H9 (cell line): ENCODE measurements around the gene BACH1. TPM values are rescaled to one million over a fixed set of nuclear protein-coding genes. Genes with fewer than 3 reads are reported as not detected.

ENCODE experiments used
- DNase-seq: peaks from one replicate; pipeline ENCODE4 v3.0.0-alpha.2; 2017
- H2AFZ ChIP-seq: one replicate; pipeline ENCODE4 v1.6.1; 2013; ENCODE audit warnings: mild to moderate bottlenecking, low read length, control low read depth, moderate library complexity
- H2AK5ac ChIP-seq: 2 replicates; pipeline ENCODE4 v1.6.1; 2013; ENCODE audit warnings: low read length, control low read depth, mixed read lengths; ENCODE audit not compliant: insufficient read length
- H2BK120ac ChIP-seq: one replicate; pipeline ENCODE4 v1.6.1; 2013; ENCODE audit warnings: low read depth, mild to moderate bottlenecking, low read length, control low read depth, inconsistent platforms; ENCODE audit not compliant: poor library complexity, severe bottlenecking
- H2BK12ac ChIP-seq: 2 replicates; pipeline ENCODE4 v1.6.1; 2013; ENCODE audit warnings: low read length, control low read depth, mixed read lengths, low read depth; ENCODE audit not compliant: insufficient read length
- H2BK15ac ChIP-seq: 2 replicates; pipeline ENCODE4 v1.6.1; 2013; ENCODE audit warnings: low read depth, low read length, control low read depth
- H2BK20ac ChIP-seq: one replicate; pipeline ENCODE4 v1.6.1; 2013; ENCODE audit warnings: low read depth, mild to moderate bottlenecking, low read length, control low read depth, inconsistent platforms; ENCODE audit not compliant: poor library complexity, severe bottlenecking
- H2BK5ac ChIP-seq: 2 replicates; pipeline ENCODE4 v1.6.1; 2013; ENCODE audit warnings: low read length, control low read depth, mixed read lengths; ENCODE audit not compliant: insufficient read length
- H3K14ac ChIP-seq: 2 replicates; pipeline ENCODE4 v1.6.1; 2013; ENCODE audit warnings: low read length, control low read depth; ENCODE audit not compliant: insufficient read depth
- H3K18ac ChIP-seq: 2 replicates; pipeline ENCODE4 v1.6.1; 2013; ENCODE audit warnings: low read depth, mild to moderate bottlenecking, mixed read lengths, low read length, control low read depth; ENCODE audit not compliant: insufficient read length
- H3K23ac ChIP-seq: 2 replicates; pipeline ENCODE4 v1.6.1; 2013; ENCODE audit warnings: low read length, control low read depth, mixed read lengths, low read depth; ENCODE audit not compliant: insufficient read length
- H3K23me2 ChIP-seq: 2 replicates; pipeline ENCODE4 v1.6.1; 2013; ENCODE audit warnings: low read depth, mild to moderate bottlenecking, mixed read lengths, low read length, control low read depth; ENCODE audit not compliant: insufficient read length, poor library complexity, severe bottlenecking
- H3K27ac ChIP-seq: 2 replicates; pipeline ENCODE4 v1.5.1; 2013; ENCODE audit warnings: low read length, control low read depth, mixed read lengths, low read depth; ENCODE audit not compliant: insufficient read length
- H3K27me3 ChIP-seq: 2 replicates; pipeline ENCODE4 v1.6.1; 2013; ENCODE audit warnings: low read length, control low read depth, inconsistent platforms; ENCODE audit not compliant: insufficient read depth
- H3K4ac ChIP-seq: 2 replicates; pipeline ENCODE4 v1.6.1; 2013; ENCODE audit warnings: low read depth, mild to moderate bottlenecking, control low read depth, inconsistent platforms, low read length, moderate library complexity
- H3K4me1 ChIP-seq: 2 replicates; pipeline ENCODE4 v1.6.1; 2013; ENCODE audit warnings: low read length, control low read depth, inconsistent platforms; ENCODE audit not compliant: insufficient read depth
- H3K4me2 ChIP-seq: 2 replicates; pipeline ENCODE4 v1.6.1; 2013; ENCODE audit warnings: low read length, control low read depth, mixed read lengths; ENCODE audit not compliant: insufficient read length, insufficient read depth
- H3K56ac ChIP-seq: 2 replicates; pipeline ENCODE4 v1.6.1; 2013; ENCODE audit warnings: low read depth, mild to moderate bottlenecking, mixed read lengths, low read length, control low read depth; ENCODE audit not compliant: insufficient read length
- H3K79me1 ChIP-seq: 2 replicates; pipeline ENCODE4 v1.6.1; 2013; ENCODE audit warnings: low read depth, mild to moderate bottlenecking, moderate library complexity, low read length, control low read depth, inconsistent platforms; ENCODE audit not compliant: insufficient read depth, poor library complexity, severe bottlenecking
- H3K79me2 ChIP-seq: 2 replicates; pipeline ENCODE4 v1.6.1; 2013; ENCODE audit warnings: low read length, control low read depth, inconsistent platforms; ENCODE audit not compliant: insufficient read depth
- H3K9ac ChIP-seq: 2 replicates; pipeline ENCODE4 v1.6.1; 2013; ENCODE audit warnings: low read length, control low read depth, mixed read lengths; ENCODE audit not compliant: insufficient read length; ENCODE audit errors: extremely low read depth
- H3K9me3 ChIP-seq: one replicate; pipeline ENCODE4 v1.6.1; 2013; ENCODE audit warnings: low read depth, low read length, inconsistent platforms; ENCODE audit not compliant: control insufficient read depth
- H3T11ph ChIP-seq: one replicate; pipeline ENCODE4 v1.6.1; 2013; ENCODE audit warnings: mild to moderate bottlenecking, low read length, control low read depth, inconsistent platforms
- H4K20me1 ChIP-seq: one replicate; pipeline ENCODE4 v1.6.1; 2013; ENCODE audit not compliant: control insufficient read depth, insufficient read length, insufficient read depth
- H4K5ac ChIP-seq: 2 replicates; pipeline ENCODE4 v1.6.1; 2013; ENCODE audit warnings: low read depth, mild to moderate bottlenecking, mixed read lengths, low read length, control low read depth; ENCODE audit not compliant: insufficient read length
- H4K8ac ChIP-seq: replicated peaks from 2 replicates; pipeline ENCODE4 v1.6.1; 2013; ENCODE audit warnings: low read length, control low read depth, mixed read lengths, low read depth; ENCODE audit not compliant: insufficient read length
- H4K91ac ChIP-seq: 2 replicates; pipeline ENCODE4 v1.6.1; 2013; ENCODE audit warnings: low read depth, mild to moderate bottlenecking, moderate library complexity, mixed read lengths, low read length, control low read depth; ENCODE audit not compliant: insufficient read length
- H3K27ac Mint-ChIP-seq, 3 experiments: 2 replicates in 2 of 3; 3 replicates in 1 of 3; pipeline ENCODE4 v1.8.0; 2020 to 2021; ENCODE audit warnings: mixed read lengths in 3 of 3, mild to moderate bottlenecking in 1 of 3, moderate library complexity in 1 of 3
- H3K27me3 Mint-ChIP-seq: 2 replicates; pipeline ENCODE4 v1.8.0; 2021; ENCODE audit warnings: low read depth, mild to moderate bottlenecking, moderate library complexity, mixed read lengths
- H3K36me3 Mint-ChIP-seq, 3 experiments: 2 replicates in 2 of 3; 3 replicates in 1 of 3; pipeline ENCODE4 v1.8.0; 2020 to 2021; ENCODE audit warnings: low read depth in 3 of 3, mixed read lengths in 3 of 3; ENCODE audit not compliant: insufficient read depth in 1 of 3
- H3K4me1 Mint-ChIP-seq, 2 experiments: 2 replicates each; pipeline ENCODE4 v1.8.0; 2020; ENCODE audit warnings: mixed read lengths in 2 of 2
- H3K4me3 Mint-ChIP-seq, 2 experiments: 2 replicates in 1 of 2; 3 replicates in 1 of 2; pipeline ENCODE4 v1.8.0; 2020 to 2021; ENCODE audit warnings: mild to moderate bottlenecking in 2 of 2, mixed read lengths in 2 of 2, moderate library complexity in 1 of 2
- H3K9me3 Mint-ChIP-seq, 2 experiments: 2 replicates in 1 of 2; 3 replicates in 1 of 2; pipeline ENCODE4 v1.8.0; 2020; ENCODE audit warnings: mild to moderate bottlenecking in 2 of 2, mixed read lengths in 2 of 2, moderate library complexity in 1 of 2
- CTCF ChIP-seq: fragments of 200-600 bp; sonication (generic); conservative IDR thresholded peaks from 3 replicates; pipeline ENCODE4 v1.8.0; 2021; ENCODE audit warnings: antibody characterized with exemption, mild to moderate bottlenecking
- WGBS: extraction: QIAGEN DNeasy Blood & Tissue Kit; methylation state at CpG from one replicate; pipeline ENCODE4 v1.1.7; 2013; ENCODE audit warnings: missing lambda C conversion rate, low lambda C conversion rate, mixed read lengths; ENCODE audit not compliant: insufficient read length; ENCODE audit errors: extremely low coverage; 5-methylcytosine and 5-hydroxymethylcytosine counted together
- total RNA-seq: library from RNA; stranded (reverse); gene quantifications from 2 replicates; pipeline ENCODE4 v1.2.1, GENCODE V29; 2021

BACH1 gene
- total RNA-seq, 1 experiment from 2014 or later, result 42.4 TPM

- H3K27me3 ChIP-seq, result no peaks in the 10 kb centered on the region
- no peak overlapping the region for H3K4me3 Mint-ChIP-seq
- no peak overlapping the region for H3K56ac ChIP-seq
- H2AK5ac ChIP-seq, result no peak overlapping the region
- no peak overlapping the region for H3K23ac ChIP-seq
- no peak overlapping the region for H2AFZ ChIP-seq
- H3K9me3 ChIP-seq, result no peaks in the 10 kb centered on the region
- no peak overlapping the region for H4K8ac ChIP-seq
- no peak for TF ChIP-seq CTCF
- no peaks in the 10 kb centered on the region for H3K79me1 ChIP-seq
- no peak overlapping the region for H3K4ac ChIP-seq
- no peak overlapping the region for H3T11ph ChIP-seq
- H3K4me2 ChIP-seq, result no peak overlapping the region
- H3K79me2 ChIP-seq, result no peaks in the 10 kb centered on the region; the same call in 1 of the 2 replicates
- no peak overlapping the region for H3K18ac ChIP-seq
- H4K91ac ChIP-seq, result no peak overlapping the region
- no peaks in the 10 kb centered on the region for H3K27me3 Mint-ChIP-seq
- no peak overlapping the region; a peak in 1 of 7 replicates for H3K27ac Mint-ChIP-seq
- H3K27ac ChIP-seq, result no peak overlapping the region
- H3K23me2 ChIP-seq, result no peaks in the 10 kb centered on the region
- H4K20me1 ChIP-seq, result no peaks in the 10 kb centered on the region
- H4K5ac ChIP-seq, result no peak overlapping the region
- H3K4me1 Mint-ChIP-seq, result no peaks in the 10 kb centered on the region
- H2BK20ac ChIP-seq, result no peak overlapping the region
- no peak overlapping the region for H2BK12ac ChIP-seq
- H2BK120ac ChIP-seq, result no peak overlapping the region
- no peaks in the 10 kb centered on the region for H3K4me1 ChIP-seq
- H2BK15ac ChIP-seq, result no peak overlapping the region
- H3K9ac ChIP-seq, result no peak overlapping the region
- no peak for DNase-seq
- H3K14ac ChIP-seq, result no peak overlapping the region
- WGBS, result 100% methylated on average over 2 of the region's 10 CpGs
- no peaks in the 10 kb centered on the region for H3K9me3 Mint-ChIP-seq
- H3K36me3 Mint-ChIP-seq, result peaks cover 3 to 9% (median 6%) of the 10 kb centered on the region in 3 experiments; a peak in 5 of 7 replicates
- H2BK5ac ChIP-seq, result no peak overlapping the region
Observed at GRCh38 chr21:29332461-29333362, 34.0 kb downstream of the BACH1 start.
